Measurements from ENCODE around the gene NKAIN1. TPM values are rescaled to one million over a fixed set of nuclear protein-coding genes. Genes with fewer than 3 reads are reported as not detected.
"Not testable (repeated sequence)": the region's sequence is repeated elsewhere in the genome, so short reads cannot be mapped to it uniquely, and the experiment has no call there.

NKAIN1 gene
- total RNA-seq, 1 experiment from 2014 or later: 0.18 TPM

GRCh38 chr1:31142406-31142805, 97.3 kb downstream of the NKAIN1 start:
- DNase-seq (no peak), ATAC-seq (no peak)
- H3F3A ChIP-seq (ENCODE audit: low read length, unreplicated experiment): no peaks in the 10 kb centered on the region
- ChIA-PET POLR2A (ENCODE audit: unreplicated experiment) (no interaction called here), CTCF (no interaction called here)
- H4K20me1 ChIP-seq (ENCODE audit: low read length): no peaks in the 10 kb centered on the region
- H2AFZ ChIP-seq (ENCODE audit: low read length): no peak overlapping the region
- H3K4me1 ChIP-seq (ENCODE audit: insufficient read depth, low read length): no peaks in the 10 kb centered on the region
- no peaks in the 10 kb centered on the region for H3K9me2 ChIP-seq (replicated peaks; ENCODE audit: low read length)
- H3K4me2 ChIP-seq (ENCODE audit: low read length): no peak overlapping the region
- no peaks in the 10 kb centered on the region for H3K27me3 ChIP-seq (ENCODE audit: low read length)
- H3K36me3 ChIP-seq (ENCODE audit: low read depth, low read length): no peaks in the 10 kb centered on the region
- H3K4me3 ChIP-seq (ENCODE audit: low read length): no peak overlapping the region
- no peak for TF ChIP-seq CTCF (conservative IDR thresholded peaks at IDR 0.05; ENCODE audit: low read depth, low read length)
- no peak for TF ChIP-seq EZH2phosphoT487 (IDR thresholded peaks at IDR 0.05; ENCODE audit: borderline replicate concordance, low read length)
- no peak for TF ChIP-seq EZH2 (IDR thresholded peaks at IDR 0.05; ENCODE audit: low read length, unreplicated experiment)
- no peaks in the 10 kb centered on the region for H3K9me3 ChIP-seq (ENCODE audit: low read length)
- BruUV-seq (replicated peaks): no TSS peak
- no peak overlapping the region for H3K27ac ChIP-seq (ENCODE audit: low read length)
- intact Hi-C loops (cut with micrococcal nuclease): no loop called here
- H3K79me2 ChIP-seq (ENCODE audit: low read length): no peaks in the 10 kb centered on the region
- H3K9ac ChIP-seq (ENCODE audit: low read length): no peak overlapping the region

GRCh38 chr1:31140299-31140698, 99.4 kb downstream of the NKAIN1 start:
- Histone ChIP-seq H3K79me2 (ENCODE audit: low read length) (no peaks in the 10 kb centered on the region), H3K36me3 (ENCODE audit: low read depth, low read length) (no peaks in the 10 kb centered on the region), H3K9me3 (ENCODE audit: low read length) (no peaks in the 10 kb centered on the region), H3K27ac (ENCODE audit: low read length) (no peak overlapping the region), H3K9ac (ENCODE audit: low read length) (no peak overlapping the region), H2AFZ (ENCODE audit: low read length) (no peak overlapping the region), H3K9me2 (replicated peaks; ENCODE audit: low read length) (no peaks in the 10 kb centered on the region), H3K4me1 (ENCODE audit: insufficient read depth, low read length) (no peaks in the 10 kb centered on the region), H3F3A (ENCODE audit: low read length, unreplicated experiment) (no peaks in the 10 kb centered on the region), H4K20me1 (ENCODE audit: low read length) (no peaks in the 10 kb centered on the region), H3K4me3 (ENCODE audit: low read length) (no peak overlapping the region), H3K4me2 (ENCODE audit: low read length) (no peak overlapping the region), H3K27me3 (ENCODE audit: low read length) (no peaks in the 10 kb centered on the region)
- no TSS peak for BruUV-seq (replicated peaks)
- DNase-seq (no peak), ATAC-seq (no peak)
- ChIA-PET POLR2A (ENCODE audit: unreplicated experiment) (interaction anchor here (0.6 to 0.7 kb wide), 2 partner anchors 31 to 74 kb away, joined by 3 to 6 read pairs; no protein-coding TSS in a partner anchor), CTCF (no interaction called here)
- intact Hi-C loops (cut with micrococcal nuclease): no loop called here
- TF ChIP-seq EZH2phosphoT487 (IDR thresholded peaks at IDR 0.05; ENCODE audit: borderline replicate concordance, low read length) (no peak), CTCF (conservative IDR thresholded peaks at IDR 0.05; ENCODE audit: low read depth, low read length) (no peak), EZH2 (IDR thresholded peaks at IDR 0.05; ENCODE audit: low read length, unreplicated experiment) (no peak)

GRCh38 chr1:31138797-31139521, 100.7 kb downstream of the NKAIN1 start:
- H3F3A ChIP-seq (ENCODE audit: low read length, unreplicated experiment); H4K20me1 ChIP-seq (ENCODE audit: low read length); H3K4me1 ChIP-seq (ENCODE audit: insufficient read depth, low read length); BruUV-seq (replicated peaks); DNase-seq; H3K9me2 ChIP-seq (replicated peaks; ENCODE audit: low read length); ATAC-seq; H3K4me3 ChIP-seq (ENCODE audit: low read length); H3K4me2 ChIP-seq (ENCODE audit: low read length); H3K79me2 ChIP-seq (ENCODE audit: low read length); H3K9ac ChIP-seq (ENCODE audit: low read length); H3K27ac ChIP-seq (ENCODE audit: low read length); H2AFZ ChIP-seq (ENCODE audit: low read length); H3K27me3 ChIP-seq (ENCODE audit: low read length); H3K9me3 ChIP-seq (ENCODE audit: low read length); H3K36me3 ChIP-seq (ENCODE audit: low read depth, low read length); intact Hi-C loops (cut with micrococcal nuclease); POLR2A ChIA-PET (ENCODE audit: unreplicated experiment); CTCF ChIA-PET: not testable (repeated sequence)

- BruUV-seq (replicated peaks); H3K27me3 ChIP-seq (ENCODE audit: low read length); H3K27ac ChIP-seq (ENCODE audit: low read length); H4K20me1 ChIP-seq (ENCODE audit: low read length); H2AFZ ChIP-seq (ENCODE audit: low read length); H3K4me3 ChIP-seq (ENCODE audit: low read length); H3F3A ChIP-seq (ENCODE audit: low read length, unreplicated experiment); CTCF ChIA-PET; H3K4me1 ChIP-seq (ENCODE audit: insufficient read depth, low read length); POLR2A ChIA-PET (ENCODE audit: unreplicated experiment); H3K9me2 ChIP-seq (replicated peaks; ENCODE audit: low read length); H3K36me3 ChIP-seq (ENCODE audit: low read depth, low read length); H3K9ac ChIP-seq (ENCODE audit: low read length); H3K79me2 ChIP-seq (ENCODE audit: low read length); DNase-seq; intact Hi-C loops (cut with micrococcal nuclease); H3K4me2 ChIP-seq (ENCODE audit: low read length); ATAC-seq; H3K9me3 ChIP-seq (ENCODE audit: low read length): not testable (repeated sequence)
Observed at GRCh38 chr1:31137873-31138272, 101.8 kb downstream of the NKAIN1 start.
